Peyer's patch (tissue), 4 donors: ENCODE data around the gene TEAD3.

Experiments used
- POLR2A ChIP-seq, 2 donors: fragments of 450-650 bp; IDR thresholded peaks; one replicate each; pipeline ENCODE4 v1.5.1; 2017; ENCODE audit warnings: antibody characterized with exemption in 2 of 2, mild to moderate bottlenecking in 2 of 2, moderate library complexity in 2 of 2
- TF ChIP-seq, protein P1 (sequence below), 6 experiments: fragments of 450-650 bp in 4 of 6; fragments of 200-600 bp in 2 of 6; sonication (generic) in 1 of 6; IDR thresholded peaks; one replicate each; pipeline ENCODE4 v1.5.1; 2017 to 2019; ENCODE audit warnings: antibody characterized with exemption in 6 of 6, mild to moderate bottlenecking in 3 of 6, moderate library complexity in 1 of 6

DNA sequence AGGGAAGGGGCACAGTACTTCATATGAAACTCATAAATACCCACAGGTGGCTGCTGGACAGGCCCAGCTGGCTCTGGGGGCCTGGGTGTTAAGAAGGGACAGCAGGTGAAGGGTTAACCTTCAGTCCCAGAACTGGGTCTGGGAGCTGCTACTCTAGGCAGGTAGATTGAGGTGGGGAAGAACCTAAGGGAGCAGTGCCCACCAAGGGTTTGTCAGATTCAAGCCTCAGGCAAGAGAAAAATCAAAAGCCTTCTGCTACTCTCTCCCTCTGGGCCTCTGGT lies 23.1 kb downstream of the TEAD3 start:
- TF ChIP-seq, protein P1, sequence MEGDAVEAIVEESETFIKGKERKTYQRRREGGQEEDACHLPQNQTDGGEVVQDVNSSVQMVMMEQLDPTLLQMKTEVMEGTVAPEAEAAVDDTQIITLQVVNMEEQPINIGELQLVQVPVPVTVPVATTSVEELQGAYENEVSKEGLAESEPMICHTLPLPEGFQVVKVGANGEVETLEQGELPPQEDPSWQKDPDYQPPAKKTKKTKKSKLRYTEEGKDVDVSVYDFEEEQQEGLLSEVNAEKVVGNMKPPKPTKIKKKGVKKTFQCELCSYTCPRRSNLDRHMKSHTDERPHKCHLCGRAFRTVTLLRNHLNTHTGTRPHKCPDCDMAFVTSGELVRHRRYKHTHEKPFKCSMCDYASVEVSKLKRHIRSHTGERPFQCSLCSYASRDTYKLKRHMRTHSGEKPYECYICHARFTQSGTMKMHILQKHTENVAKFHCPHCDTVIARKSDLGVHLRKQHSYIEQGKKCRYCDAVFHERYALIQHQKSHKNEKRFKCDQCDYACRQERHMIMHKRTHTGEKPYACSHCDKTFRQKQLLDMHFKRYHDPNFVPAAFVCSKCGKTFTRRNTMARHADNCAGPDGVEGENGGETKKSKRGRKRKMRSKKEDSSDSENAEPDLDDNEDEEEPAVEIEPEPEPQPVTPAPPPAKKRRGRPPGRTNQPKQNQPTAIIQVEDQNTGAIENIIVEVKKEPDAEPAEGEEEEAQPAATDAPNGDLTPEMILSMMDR (IDR thresholded peaks at IDR 0.05) = no peak
- no peak for TF ChIP-seq POLR2A (IDR thresholded peaks at IDR 0.05)
